NCI-H1436 (cell line): Measurements from ENCODE around the gene ICOS.
"Not testable (repeated sequence)": the region's sequence is repeated elsewhere in the genome, so short reads cannot be mapped to it uniquely, and the experiment has no call there.

Experiments used
- DNase-seq: peaks from one replicate; lab custom pipeline; 2025; lab: John Stamatoyannopoulos, UW

ICOS gene

GRCh38 chr2:203973676-203974075 is 37.1 kb downstream of the ICOS start:
- no peak for DNase-seq

GRCh38 chr2:203975912-203976311 is 39.3 kb downstream of the ICOS start:
- DNase-seq, result no peak

- no peak for DNase-seq
These were observed 45.7 kb downstream of the ICOS start for GRCh38 chr2:203982276-203982675.

- DNase-seq, result no peak
These were observed 46.6 kb downstream of the ICOS start for GRCh38 chr2:203983064-203983715.

- DNase-seq, result not testable (repeated sequence)
These were observed 49.4 kb downstream of the ICOS start for GRCh38 chr2:203985978-203986377.

GRCh38 chr2:203987959-203988358 is 51.4 kb downstream of the ICOS start:
- no peak for DNase-seq

- DNase-seq, result no peak
These were observed 52.1 kb downstream of the ICOS start for GRCh38 chr2:203988500-203989260.

GRCh38 chr2:203989521-203989920 is 53.0 kb downstream of the ICOS start:
- DNase-seq, result no peak

GRCh38 chr2:203992509-203992908 is 55.9 kb downstream of the ICOS start:
- no peak for DNase-seq

GRCh38 chr2:203993011-203993410 is 56.4 kb downstream of the ICOS start:
- DNase-seq, result no peak

GRCh38 chr2:203993560-203993959 is 57.0 kb downstream of the ICOS start:
- DNase-seq, result no peak

GRCh38 chr2:203994735-203995134 is 58.2 kb downstream of the ICOS start:
- no peak for DNase-seq

- no peak for DNase-seq
These were observed 60.1 kb downstream of the ICOS start for GRCh38 chr2:203996692-203997091.

GRCh38 chr2:203997481-203997880 is 60.9 kb downstream of the ICOS start:
- DNase-seq, result no peak

GRCh38 chr2:203997980-203998809 is 61.6 kb downstream of the ICOS start:
- DNase-seq, result no peak

- no peak for DNase-seq
These were observed 63.3 kb downstream of the ICOS start for GRCh38 chr2:203999835-204000234.

- DNase-seq, result no peak
These were observed 63.9 kb downstream of the ICOS start for GRCh38 chr2:204000446-204000845.

- no peak for DNase-seq
These were observed 66.9 kb downstream of the ICOS start for GRCh38 chr2:204003276-204003990.

GRCh38 chr2:204004912-204005311 is 68.3 kb downstream of the ICOS start:
- DNase-seq, result no peak

GRCh38 chr2:204005940-204006721 is 69.6 kb downstream of the ICOS start:
- no peak for DNase-seq

- no peak for DNase-seq
These were observed 71.8 kb downstream of the ICOS start for GRCh38 chr2:204008352-204008751.
